K562 (cell line): Measurements from ENCODE around the gene IQCE.

ENCODE experiments used
- CBX5 ChIP-seq: IDR thresholded peaks from 2 replicates; pipeline ENCODE4 v1.6.1; 2014; ENCODE audit warnings: low read depth, borderline replicate concordance
- HNRNPLL ChIP-seq: fragments of 200-400 bp; formaldehyde crosslinking; IDR thresholded peaks from 2 replicates; pipeline ENCODE4 v1.6.1; 2017; ENCODE audit warnings: low read length, low read depth, mild to moderate bottlenecking; ENCODE audit not compliant: poor library complexity, severe bottlenecking
- MYBL2 ChIP-seq, 2 experiments: fragments of 450-650 bp in 1 of 2; sonication (generic) in 1 of 2; formaldehyde crosslinking in 1 of 2; IDR thresholded peaks; 2 replicates each; pipeline versions ENCODE4 v1.6.1 to v1.8.1; 2017 to 2022; ENCODE audit warnings: borderline replicate concordance in 1 of 2, inconsistent platforms in 1 of 2, low read depth in 1 of 2, mild to moderate bottlenecking in 1 of 2, missing genetic modification reagents in 1 of 2, moderate library complexity in 1 of 2
- POLR2A ChIP-seq: fragments of 450-650 bp; conservative IDR thresholded peaks from 2 replicates; pipeline ENCODE4 v1.6.1; 2016
- REST ChIP-seq, 2 experiments: fragments of 450-650 bp; formaldehyde crosslinking in 1 of 2; IDR thresholded peaks; 2 replicates each; pipeline versions ENCODE4 v1.4.0 to v1.6.1; 2014 to 2020; ENCODE audit warnings: mild to moderate bottlenecking in 2 of 2, borderline replicate concordance in 1 of 2, low read depth in 1 of 2
- ZBTB49 ChIP-seq: sonication (generic); formaldehyde crosslinking; IDR thresholded peaks from 2 replicates; pipeline ENCODE4 v1.8.0; 2022; ENCODE audit warnings: missing genetic modification reagents, mild to moderate bottlenecking, borderline replicate concordance
- ZNF217 ChIP-seq: sonication (generic); formaldehyde crosslinking; IDR thresholded peaks from 2 replicates; pipeline ENCODE4 v1.8.0; 2022; ENCODE audit warnings: mild to moderate bottlenecking, missing genetic modification reagents
- TF ChIP-seq, protein P1 (sequence below), 3 experiments: IDR thresholded peaks in 2 of 3; conservative IDR thresholded peaks in 1 of 3; 2 replicates each; pipeline ENCODE4 v1.5.1; 2011 to 2012; ENCODE audit warnings: low read length in 3 of 3, mild to moderate bottlenecking in 3 of 3, control low read depth in 2 of 3, improper control_type of control experiment in 1 of 3, inconsistent platforms in 1 of 3, low read depth in 1 of 3, mixed read lengths in 1 of 3, moderate library complexity in 1 of 3; ENCODE audit not compliant: insufficient read depth in 2 of 3

GRCh38 chr7:2655870-2656614 lies 97.3 kb downstream of the IQCE start:
- TF ChIP-seq REST (IDR thresholded peaks at IDR 0.05; ENCODE audit: borderline replicate concordance) (no peak), REST (CRISPR knock-in tag; IDR thresholded peaks at IDR 0.05; ENCODE audit: low read depth) (no peak), HNRNPLL (no peak), POLR2A (no peak), ZBTB49 (CRISPR knock-in tag) (no peak), ZNF217 (CRISPR knock-in tag) (no peak), CBX5 (no peak), MYBL2 (IDR thresholded peaks at IDR 0.05; ENCODE audit: low read depth) (no peak), MYBL2 (CRISPR knock-in tag; IDR thresholded peaks at IDR 0.05; ENCODE audit: borderline replicate concordance) (no peak)
- TF ChIP-seq, protein P1, sequence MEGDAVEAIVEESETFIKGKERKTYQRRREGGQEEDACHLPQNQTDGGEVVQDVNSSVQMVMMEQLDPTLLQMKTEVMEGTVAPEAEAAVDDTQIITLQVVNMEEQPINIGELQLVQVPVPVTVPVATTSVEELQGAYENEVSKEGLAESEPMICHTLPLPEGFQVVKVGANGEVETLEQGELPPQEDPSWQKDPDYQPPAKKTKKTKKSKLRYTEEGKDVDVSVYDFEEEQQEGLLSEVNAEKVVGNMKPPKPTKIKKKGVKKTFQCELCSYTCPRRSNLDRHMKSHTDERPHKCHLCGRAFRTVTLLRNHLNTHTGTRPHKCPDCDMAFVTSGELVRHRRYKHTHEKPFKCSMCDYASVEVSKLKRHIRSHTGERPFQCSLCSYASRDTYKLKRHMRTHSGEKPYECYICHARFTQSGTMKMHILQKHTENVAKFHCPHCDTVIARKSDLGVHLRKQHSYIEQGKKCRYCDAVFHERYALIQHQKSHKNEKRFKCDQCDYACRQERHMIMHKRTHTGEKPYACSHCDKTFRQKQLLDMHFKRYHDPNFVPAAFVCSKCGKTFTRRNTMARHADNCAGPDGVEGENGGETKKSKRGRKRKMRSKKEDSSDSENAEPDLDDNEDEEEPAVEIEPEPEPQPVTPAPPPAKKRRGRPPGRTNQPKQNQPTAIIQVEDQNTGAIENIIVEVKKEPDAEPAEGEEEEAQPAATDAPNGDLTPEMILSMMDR (IDR thresholded peaks at IDR 0.05 in 2 of 3, conservative IDR thresholded peaks at IDR 0.05 in 1 of 3; ENCODE audit: insufficient read depth in 2 of 3, low read depth in 1 of 3, low read length in 3 of 3): no peak
